ENCODE measurements around the gene SMARCAD1. TPM values are rescaled to one million over a fixed set of nuclear protein-coding genes. Genes with fewer than 3 reads are reported as not detected.

Gene SMARCAD1
- total and polyA plus RNA-seq, 4 donors, result 3.6 to 18.8 (median 8.7) TPM

DNA sequence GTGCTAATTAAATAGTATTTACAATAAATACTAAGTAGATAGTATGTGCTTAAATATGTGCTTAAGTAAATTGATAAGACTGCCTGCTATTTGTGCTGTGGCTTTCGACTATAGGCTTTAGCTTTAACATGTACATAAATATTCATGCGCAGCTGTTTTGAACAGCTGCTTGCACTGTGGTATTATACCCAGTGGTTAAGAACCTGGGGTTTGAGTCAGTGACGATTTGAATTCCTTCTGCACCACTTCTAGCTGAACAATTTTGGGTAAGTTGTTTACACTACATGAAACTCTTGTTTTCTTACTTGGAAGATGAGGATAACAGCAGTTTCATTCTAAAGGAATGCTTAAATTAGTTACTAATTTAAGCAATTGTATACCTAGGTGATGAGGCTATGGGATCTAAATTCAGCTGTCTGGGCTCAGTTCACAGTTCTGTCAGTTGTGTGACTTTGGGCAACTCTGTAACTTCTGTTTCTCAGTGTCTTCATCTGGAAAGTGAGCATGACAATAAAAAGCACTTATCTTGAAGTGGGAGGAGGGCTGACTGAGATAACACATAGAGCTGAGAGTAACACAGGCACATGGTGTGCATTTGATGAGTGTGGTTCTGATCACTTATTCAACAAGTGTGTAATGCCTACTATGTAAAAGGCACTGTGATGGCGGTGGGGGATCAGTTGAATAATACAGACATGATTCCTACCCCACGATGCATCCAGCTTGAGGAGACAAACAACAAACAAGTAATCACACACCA lies 98.0 kb downstream of the SMARCAD1 start:
- Histone ChIP-seq H3K4me1 (ENCODE audit: control insufficient read depth in 4 of 4, insufficient read depth in 4 of 4, low read length in 3 of 4) (peaks cover 0 to 3% (median 0%) of the 10 kb centered on the region in 4 donors), H3K9me3 (ENCODE audit: control insufficient read depth in 4 of 4, low read length in 3 of 4) (no peaks in the 10 kb centered on the region), H3K36me3 (ENCODE audit: control insufficient read depth in 4 of 4, insufficient read depth in 3 of 4, low read depth in 1 of 4, low read length in 3 of 4) (no peaks in the 10 kb centered on the region), H3K4me3 (ENCODE audit: low read depth in 1 of 3, low read length in 3 of 3) (no peak overlapping the region), H3K27ac (ENCODE audit: low read depth in 1 of 2, low read length in 2 of 2) (no peak overlapping the region), H3K27me3 (ENCODE audit: control insufficient read depth in 4 of 4, insufficient read depth in 4 of 4, low read length in 3 of 4) (no peaks in the 10 kb centered on the region), H3K9ac (ENCODE audit: low read depth in 1 of 2, low read length in 2 of 2) (no peak overlapping the region)
- DNase-seq (ENCODE audit: low spot score), result no peak
- TF ChIP-seq, protein P1, sequence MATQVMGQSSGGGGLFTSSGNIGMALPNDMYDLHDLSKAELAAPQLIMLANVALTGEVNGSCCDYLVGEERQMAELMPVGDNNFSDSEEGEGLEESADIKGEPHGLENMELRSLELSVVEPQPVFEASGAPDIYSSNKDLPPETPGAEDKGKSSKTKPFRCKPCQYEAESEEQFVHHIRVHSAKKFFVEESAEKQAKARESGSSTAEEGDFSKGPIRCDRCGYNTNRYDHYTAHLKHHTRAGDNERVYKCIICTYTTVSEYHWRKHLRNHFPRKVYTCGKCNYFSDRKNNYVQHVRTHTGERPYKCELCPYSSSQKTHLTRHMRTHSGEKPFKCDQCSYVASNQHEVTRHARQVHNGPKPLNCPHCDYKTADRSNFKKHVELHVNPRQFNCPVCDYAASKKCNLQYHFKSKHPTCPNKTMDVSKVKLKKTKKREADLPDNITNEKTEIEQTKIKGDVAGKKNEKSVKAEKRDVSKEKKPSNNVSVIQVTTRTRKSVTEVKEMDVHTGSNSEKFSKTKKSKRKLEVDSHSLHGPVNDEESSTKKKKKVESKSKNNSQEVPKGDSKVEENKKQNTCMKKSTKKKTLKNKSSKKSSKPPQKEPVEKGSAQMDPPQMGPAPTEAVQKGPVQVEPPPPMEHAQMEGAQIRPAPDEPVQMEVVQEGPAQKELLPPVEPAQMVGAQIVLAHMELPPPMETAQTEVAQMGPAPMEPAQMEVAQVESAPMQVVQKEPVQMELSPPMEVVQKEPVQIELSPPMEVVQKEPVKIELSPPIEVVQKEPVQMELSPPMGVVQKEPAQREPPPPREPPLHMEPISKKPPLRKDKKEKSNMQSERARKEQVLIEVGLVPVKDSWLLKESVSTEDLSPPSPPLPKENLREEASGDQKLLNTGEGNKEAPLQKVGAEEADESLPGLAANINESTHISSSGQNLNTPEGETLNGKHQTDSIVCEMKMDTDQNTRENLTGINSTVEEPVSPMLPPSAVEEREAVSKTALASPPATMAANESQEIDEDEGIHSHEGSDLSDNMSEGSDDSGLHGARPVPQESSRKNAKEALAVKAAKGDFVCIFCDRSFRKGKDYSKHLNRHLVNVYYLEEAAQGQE (IDR thresholded peaks at IDR 0.05), result no peak
- TF ChIP-seq HNF4G (IDR thresholded peaks at IDR 0.05) (no peak), FOXA1 (IDR thresholded peaks at IDR 0.05) (no peak), TAF1 (conservative IDR thresholded peaks at IDR 0.05) (no peak), JUND (IDR thresholded peaks at IDR 0.05) (no peak), FOXA2 (IDR thresholded peaks at IDR 0.05) (no peak), YY1 (IDR thresholded peaks at IDR 0.05) (no peak), RAD21 (IDR thresholded peaks at IDR 0.05) (no peak), NR2F2 (IDR thresholded peaks at IDR 0.05) (no peak), EGR1 (IDR thresholded peaks at IDR 0.05; ENCODE audit: low read depth in 2 of 2) (no peak), GABPA (IDR thresholded peaks at IDR 0.05 in 1 of 2, conservative IDR thresholded peaks at IDR 0.05 in 1 of 2) (no peak), RXRA (IDR thresholded peaks at IDR 0.05) (no peak), HNF4A (conservative IDR thresholded peaks at IDR 0.05) (no peak), SP1 (IDR thresholded peaks at IDR 0.05) (no peak)
- TF ChIP-seq, protein P2, sequence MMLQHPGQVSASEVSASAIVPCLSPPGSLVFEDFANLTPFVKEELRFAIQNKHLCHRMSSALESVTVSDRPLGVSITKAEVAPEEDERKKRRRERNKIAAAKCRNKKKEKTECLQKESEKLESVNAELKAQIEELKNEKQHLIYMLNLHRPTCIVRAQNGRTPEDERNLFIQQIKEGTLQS (IDR thresholded peaks at IDR 0.05), result no peak
- TF ChIP-seq, protein P3, sequence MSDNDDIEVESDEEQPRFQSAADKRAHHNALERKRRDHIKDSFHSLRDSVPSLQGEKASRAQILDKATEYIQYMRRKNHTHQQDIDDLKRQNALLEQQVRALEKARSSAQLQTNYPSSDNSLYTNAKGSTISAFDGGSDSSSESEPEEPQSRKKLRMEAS (IDR thresholded peaks at IDR 0.05), result no peak
- TF ChIP-seq, protein P4, sequence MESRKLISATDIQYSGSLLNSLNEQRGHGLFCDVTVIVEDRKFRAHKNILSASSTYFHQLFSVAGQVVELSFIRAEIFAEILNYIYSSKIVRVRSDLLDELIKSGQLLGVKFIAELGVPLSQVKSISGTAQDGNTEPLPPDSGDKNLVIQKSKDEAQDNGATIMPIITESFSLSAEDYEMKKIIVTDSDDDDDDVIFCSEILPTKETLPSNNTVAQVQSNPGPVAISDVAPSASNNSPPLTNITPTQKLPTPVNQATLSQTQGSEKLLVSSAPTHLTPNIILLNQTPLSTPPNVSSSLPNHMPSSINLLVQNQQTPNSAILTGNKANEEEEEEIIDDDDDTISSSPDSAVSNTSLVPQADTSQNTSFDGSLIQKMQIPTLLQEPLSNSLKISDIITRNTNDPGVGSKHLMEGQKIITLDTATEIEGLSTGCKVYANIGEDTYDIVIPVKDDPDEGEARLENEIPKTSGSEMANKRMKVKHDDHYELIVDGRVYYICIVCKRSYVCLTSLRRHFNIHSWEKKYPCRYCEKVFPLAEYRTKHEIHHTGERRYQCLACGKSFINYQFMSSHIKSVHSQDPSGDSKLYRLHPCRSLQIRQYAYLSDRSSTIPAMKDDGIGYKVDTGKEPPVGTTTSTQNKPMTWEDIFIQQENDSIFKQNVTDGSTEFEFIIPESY (IDR thresholded peaks at IDR 0.05), result no peak
- TF ChIP-seq, protein P5, sequence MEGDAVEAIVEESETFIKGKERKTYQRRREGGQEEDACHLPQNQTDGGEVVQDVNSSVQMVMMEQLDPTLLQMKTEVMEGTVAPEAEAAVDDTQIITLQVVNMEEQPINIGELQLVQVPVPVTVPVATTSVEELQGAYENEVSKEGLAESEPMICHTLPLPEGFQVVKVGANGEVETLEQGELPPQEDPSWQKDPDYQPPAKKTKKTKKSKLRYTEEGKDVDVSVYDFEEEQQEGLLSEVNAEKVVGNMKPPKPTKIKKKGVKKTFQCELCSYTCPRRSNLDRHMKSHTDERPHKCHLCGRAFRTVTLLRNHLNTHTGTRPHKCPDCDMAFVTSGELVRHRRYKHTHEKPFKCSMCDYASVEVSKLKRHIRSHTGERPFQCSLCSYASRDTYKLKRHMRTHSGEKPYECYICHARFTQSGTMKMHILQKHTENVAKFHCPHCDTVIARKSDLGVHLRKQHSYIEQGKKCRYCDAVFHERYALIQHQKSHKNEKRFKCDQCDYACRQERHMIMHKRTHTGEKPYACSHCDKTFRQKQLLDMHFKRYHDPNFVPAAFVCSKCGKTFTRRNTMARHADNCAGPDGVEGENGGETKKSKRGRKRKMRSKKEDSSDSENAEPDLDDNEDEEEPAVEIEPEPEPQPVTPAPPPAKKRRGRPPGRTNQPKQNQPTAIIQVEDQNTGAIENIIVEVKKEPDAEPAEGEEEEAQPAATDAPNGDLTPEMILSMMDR (IDR thresholded peaks at IDR 0.05; ENCODE audit: low read depth, low read length, missing input control), result no peak
- 88% methylated on average over 5 of the region's 5 CpGs for WGBS

Data from liver (tissue), 9 donors.